HL-60 (cell line): Measurements from ENCODE around the gene SPINK14.

Source experiments
- DNase-seq, 2 experiments: peaks; one replicate each; pipeline ENCODE4 v3.0.0-alpha.2; 2010 to 2020; ENCODE audit warnings: low read depth in 1 of 2, low spot score in 1 of 2
- H3K27ac ChIP-seq: fragments of 250-450 bp; sonication (Bioruptor Pico); replicated peaks from 2 replicates; pipeline ENCODE4 v1.5.1; 2020; ENCODE audit warnings: mild to moderate bottlenecking, moderate library complexity
- H3K27me3 ChIP-seq: fragments of 250-450 bp; sonication (Bioruptor Pico); 2 replicates; pipeline ENCODE4 v1.5.1; 2021; ENCODE audit warnings: mild to moderate bottlenecking, moderate library complexity; ENCODE audit not compliant: insufficient read depth, poor library complexity, severe bottlenecking
- H3K4me3 ChIP-seq: replicated peaks from 2 replicates; pipeline ENCODE4 v1.5.1; 2011; ENCODE audit warnings: mild to moderate bottlenecking, control low read depth, low read length; ENCODE audit not compliant: insufficient read depth
- CTCF ChIP-seq: IDR thresholded peaks from one replicate; pipeline ENCODE4 v1.5.1; 2011; ENCODE audit warnings: low read length, control low read depth, inconsistent platforms; ENCODE audit not compliant: insufficient read depth
- GABPA ChIP-seq: IDR thresholded peaks from 2 replicates; pipeline ENCODE4 v1.6.1; 2012; ENCODE audit warnings: low read depth
- POLR2AphosphoS5 ChIP-seq: IDR thresholded peaks from 2 replicates; pipeline ENCODE4 v1.6.1; 2012; ENCODE audit warnings: low read depth
- REST ChIP-seq: IDR thresholded peaks from 2 replicates; pipeline ENCODE4 v1.6.1; 2012; ENCODE audit warnings: low read depth; ENCODE audit not compliant: insufficient replicate concordance
- SPI1 ChIP-seq: IDR thresholded peaks from 2 replicates; pipeline ENCODE4 v1.6.1; 2012; ENCODE audit warnings: low read depth, mild to moderate bottlenecking, borderline replicate concordance

SPINK14 gene

GRCh38 chr5:148224117-148224742 is 55.9 kb downstream of the SPINK14 start:
- TF ChIP-seq CTCF (no peak), GABPA (no peak), POLR2AphosphoS5 (no peak), REST (no peak), SPI1 (no peak)
- no peak overlapping the region for H3K27ac ChIP-seq
- peaks cover 2% of the 10 kb centered on the region for H3K27me3 ChIP-seq
- no peak overlapping the region for H3K4me3 ChIP-seq
- DNase-seq, result no peak
